ENCODE results near the gene ZFP64. TPM values are rescaled to one million over a fixed set of nuclear protein-coding genes. Genes with fewer than 3 reads are reported as not detected.
A peak's percentile ranks its signal among the peaks of the same experiment; 100 is the strongest.
"Not testable (repeated sequence)": the region's sequence is repeated elsewhere in the genome, so short reads cannot be mapped to it uniquely, and the experiment has no call there.

The ZFP64 gene
- 18.1 and 21.8 TPM in 2 replicates for polyA plus RNA-seq (2014; cell fraction: cytosol; rRNA removed)
- 13.1 and 18.1 TPM in 2 replicates for polyA plus RNA-seq (2014; cell fraction: nucleus; rRNA removed)

GRCh38 chr20:52191132-52191915 is at the start of gene ZFP64:
ZFP64 (minus strand) TSS chr20:52191779; CDS start chr20:52191636, 143 bp downstream.
- DNase-seq (ENCODE audit: low spot score) = peak; percentile 88

- DNase-seq (ENCODE audit: low spot score) = no peak
Observed at GRCh38 chr20:52240802-52241201, 49.2 kb upstream of the ZFP64 start.

GRCh38 chr20:52239102-52239501 is 47.5 kb upstream of the ZFP64 start:
- DNase-seq (ENCODE audit: low spot score) = no peak

- DNase-seq (ENCODE audit: low spot score) = no peak
Observed at GRCh38 chr20:52236292-52236691, 44.7 kb upstream of the ZFP64 start.

- no peak for DNase-seq (ENCODE audit: low spot score)
Observed at GRCh38 chr20:52235129-52235528, 43.5 kb upstream of the ZFP64 start.

GRCh38 chr20:52234302-52235045 is 42.9 kb upstream of the ZFP64 start:
- no peak for DNase-seq (ENCODE audit: low spot score)

- no peak for DNase-seq (ENCODE audit: low spot score)
Observed at GRCh38 chr20:52231230-52231746, 39.7 kb upstream of the ZFP64 start.

GRCh38 chr20:52230409-52230808 is 38.8 kb upstream of the ZFP64 start:
- DNase-seq (ENCODE audit: low spot score) = no peak

GRCh38 chr20:52229346-52229745 is 37.8 kb upstream of the ZFP64 start:
- not testable (repeated sequence) for DNase-seq (ENCODE audit: low spot score)

- DNase-seq (ENCODE audit: low spot score) = no peak
Observed at GRCh38 chr20:52226370-52226769, 34.8 kb upstream of the ZFP64 start.

- DNase-seq (ENCODE audit: low spot score) = no peak
Observed at GRCh38 chr20:52224920-52225319, 33.3 kb upstream of the ZFP64 start.

GRCh38 chr20:52221362-52221761 is 29.8 kb upstream of the ZFP64 start:
- not testable (repeated sequence) for DNase-seq (ENCODE audit: low spot score)

GRCh38 chr20:52220891-52221290 is 29.3 kb upstream of the ZFP64 start:
- DNase-seq (ENCODE audit: low spot score) = not testable (repeated sequence)

- no peak for DNase-seq (ENCODE audit: low spot score)
Observed at GRCh38 chr20:52219441-52219840, 27.9 kb upstream of the ZFP64 start.

- no peak for DNase-seq (ENCODE audit: low spot score)
Observed at GRCh38 chr20:52217689-52218395, 26.3 kb upstream of the ZFP64 start.

GRCh38 chr20:52213995-52214394 is 22.4 kb upstream of the ZFP64 start:
- no peak for DNase-seq (ENCODE audit: low spot score)

- DNase-seq (ENCODE audit: low spot score) = no peak
Observed at GRCh38 chr20:52212943-52213342, 21.4 kb upstream of the ZFP64 start.

GRCh38 chr20:52210037-52210990 is 18.7 kb upstream of the ZFP64 start:
- DNase-seq (ENCODE audit: low spot score) = no peak

- DNase-seq (ENCODE audit: low spot score) = no peak
Observed at GRCh38 chr20:52209154-52209571, 17.6 kb upstream of the ZFP64 start.

- DNase-seq (ENCODE audit: low spot score) = no peak
Observed at GRCh38 chr20:52207020-52207810, 15.6 kb upstream of the ZFP64 start.

Data from SK-N-DZ (cell line).